K562 (cell line): Measurements from ENCODE around the gene LTO1. TPM values are rescaled to one million over a fixed set of nuclear protein-coding genes. Genes with fewer than 3 reads are reported as not detected.

Source experiments
- ATAC-seq: fragments of 200-7000 bp; cut with Tn5 transposase; 3 replicates; pipeline ENCODE4 v1.9.1; 2020; ENCODE audit warnings: moderate library complexity
- BruUV-seq: library from RNA; stranded (reverse); fragments of 400-500 nt; replicated peaks from 2 replicates; lab custom pipeline; 2021; lab: Mats Ljungman, UMichigan
- CTCF ChIA-PET: fragments of 300-600 bp; formaldehyde crosslinking; extraction: SDS; loops from one replicate; lab custom pipeline; 2021; ENCODE audit warnings: low intra/inter-chr PET ratio; lab: Yijun Ruan, JAX
- POLR2A ChIA-PET: fragments of 300-600, 350-650 bp; sonication (Branson Sonifier 250); formaldehyde crosslinking; extraction: SDS; loops from one replicate; lab custom pipeline; 2021; ENCODE audit warnings: antibody characterized with exemption, inconsistent platforms; lab: Yijun Ruan, JAX
- DNase-seq, 4 experiments: peaks; one replicate each; pipeline versions ENCODE4 v3.0.0 to v3.0.0-alpha.2; 2011 to 2018; ENCODE audit warnings: low spot score in 3 of 4, mixed read lengths in 3 of 4; ENCODE audit errors: extremely low read depth in 1 of 4
- FAIRE-seq: peaks from 2 replicates; lab custom pipeline; 2011; peaks lifted over from hg19 to GRCh38; lab: Jason Lieb, UNC
- H2AFZ ChIP-seq: 2 replicates; pipeline ENCODE4 v1.6.0; 2011; ENCODE audit warnings: low read depth, low read length, control low read depth, inconsistent platforms
- H3K27ac ChIP-seq: fragments of 200-600 bp; 3 replicates; pipeline ENCODE4 v1.8.0; 2011; ENCODE audit warnings: low read depth, mild to moderate bottlenecking, control low read depth, inconsistent platforms, low read length, moderate library complexity, mixed read lengths; ENCODE audit errors: extremely low read depth
- H3K27me3 ChIP-seq, 2 experiments: fragments of 300-600 bp in 1 of 2; 2 replicates in 1 of 2; 3 replicates in 1 of 2; pipeline versions ENCODE4 v1.6.0 to v1.8.0; 2011; ENCODE audit warnings: inconsistent platforms in 2 of 2, low read length in 2 of 2, mild to moderate bottlenecking in 1 of 2, mixed read lengths in 1 of 2, moderate library complexity in 1 of 2; ENCODE audit not compliant: control insufficient read depth in 2 of 2, insufficient read depth in 2 of 2
- H3K36me3 ChIP-seq: fragments of 300-600 bp; 3 replicates; pipeline ENCODE4 v1.8.0; 2011; ENCODE audit warnings: mild to moderate bottlenecking, low read length, inconsistent platforms; ENCODE audit not compliant: control insufficient read depth, insufficient read depth
- H3K4me1 ChIP-seq, 2 experiments: fragments of 200-600 bp in 1 of 2; replicated peaks in 1 of 2; 2 replicates in 1 of 2; 3 replicates in 1 of 2; pipeline versions ENCODE4 v1.5.1 to v1.8.0; 2011; ENCODE audit warnings: inconsistent platforms in 2 of 2, low read length in 2 of 2, mild to moderate bottlenecking in 1 of 2, mixed read lengths in 1 of 2, moderate library complexity in 1 of 2; ENCODE audit not compliant: control insufficient read depth in 2 of 2, insufficient read depth in 2 of 2
- H3K4me2 ChIP-seq: 2 replicates; pipeline ENCODE4 v1.6.1; 2011; ENCODE audit warnings: low read length, control low read depth, inconsistent platforms, mixed read lengths; ENCODE audit not compliant: insufficient read depth
- H3K4me3 ChIP-seq: fragments of 200-600 bp; sonication (generic), shearing (Covaris generic); 2 replicates; pipeline ENCODE4 v1.5.1; 2016; ENCODE audit warnings: control low read depth, inconsistent platforms
- H3K79me2 ChIP-seq: fragments of 200-600 bp; 3 replicates; pipeline ENCODE4 v1.8.0; 2011; ENCODE audit warnings: low read length, inconsistent platforms; ENCODE audit not compliant: control insufficient read depth, insufficient read depth
- H3K9ac ChIP-seq, 2 experiments: 2 replicates each; pipeline versions ENCODE4 v1.6.0 to v1.6.1; 2011; ENCODE audit warnings: low read depth in 2 of 2, low read length in 2 of 2, control low read depth in 1 of 2, inconsistent platforms in 1 of 2, mild to moderate bottlenecking in 1 of 2, mixed read lengths in 1 of 2; ENCODE audit not compliant: insufficient read depth in 1 of 2
- H3K9me1 ChIP-seq: one replicate; pipeline ENCODE4 v1.6.0; 2011; ENCODE audit warnings: inconsistent platforms, mild to moderate bottlenecking, low read length, moderate library complexity; ENCODE audit not compliant: control insufficient read depth, insufficient read depth
- H3K9me3 ChIP-seq: replicated peaks from 2 replicates; pipeline ENCODE4 v1.5.1; 2011; ENCODE audit warnings: low read depth, low read length, inconsistent platforms; ENCODE audit not compliant: control insufficient read depth, insufficient read depth
- H4K20me1 ChIP-seq: replicated peaks from 2 replicates; pipeline ENCODE4 v1.6.1; 2011; ENCODE audit warnings: low read length, inconsistent platforms, mixed read lengths; ENCODE audit not compliant: control insufficient read depth, insufficient read depth
- ATF7 ChIP-seq: fragments of 450-650 bp; IDR thresholded peaks from 2 replicates; pipeline ENCODE4 v1.7.1; 2014; ENCODE audit warnings: mild to moderate bottlenecking, moderate library complexity
- CSDE1 ChIP-seq, 2 experiments: fragments of 450-650 bp; IDR thresholded peaks; 2 replicates each; pipeline ENCODE4 v1.6.1; 2016; ENCODE audit warnings: mild to moderate bottlenecking in 1 of 2
- NFRKB ChIP-seq: fragments of 450-650 bp; IDR thresholded peaks from 2 replicates; pipeline ENCODE4 v1.6.1; 2016; ENCODE audit warnings: low read depth
- NR1H2 ChIP-seq: sonication (generic); formaldehyde crosslinking; IDR thresholded peaks from 2 replicates; pipeline ENCODE4 v1.4.0; 2020; ENCODE audit warnings: mild to moderate bottlenecking, missing genetic modification reagents
- NRF1 ChIP-seq, 2 experiments: fragments of 450-650 bp; IDR thresholded peaks in 1 of 2; conservative IDR thresholded peaks in 1 of 2; 2 replicates each; pipeline ENCODE4 v1.6.1; 2014; ENCODE audit warnings: mild to moderate bottlenecking in 2 of 2
- NUFIP1 ChIP-seq: fragments of 450-650 bp; IDR thresholded peaks from 2 replicates; pipeline ENCODE4 v1.6.1; 2018; ENCODE audit not compliant: partially characterized antibody
- POLR3G ChIP-seq: IDR thresholded peaks from 2 replicates; pipeline ENCODE4 v1.6.1; 2011; ENCODE audit not compliant: insufficient read length, insufficient replicate concordance; ENCODE audit errors: extremely low read depth
- PTBP1 ChIP-seq: fragments of 200-400 bp; formaldehyde crosslinking; IDR thresholded peaks from 2 replicates; pipeline ENCODE4 v1.6.1; 2017; ENCODE audit warnings: low read depth, low read length
- TAF7 ChIP-seq: fragments of 450-650 bp; IDR thresholded peaks from 2 replicates; pipeline ENCODE4 v1.6.1; 2016; ENCODE audit warnings: missing genetic modification characterization, missing compliant biosample characterization
- TCFL5 ChIP-seq: fragments of 250-450 bp; sonication (Bioruptor Pico); conservative IDR thresholded peaks from 2 replicates; pipeline ENCODE4 v1.6.1; 2021; ENCODE audit warnings: mild to moderate bottlenecking, moderate library complexity, matching md5 sums
- WGBS: fragments of 100-300 bp; shearing (Covaris generic); methylation state at CpG from one replicate; pipeline ENCODE4 v1.1.6; 2016; ENCODE audit warnings: low coverage, mixed read lengths; ENCODE audit not compliant: insufficient coverage; ENCODE audit errors: missing lambda C conversion rate; 5-methylcytosine and 5-hydroxymethylcytosine counted together
- in situ Hi-C: fragments of 300-500 bp; cut with MboI; formaldehyde crosslinking; loops from 4 replicates; pipeline ENCODE4 v1.15.0; 2018; ENCODE audit warnings: inconsistent platforms, mixed read lengths
- intact Hi-C: fragments of 100-400 bp; cut with micrococcal nuclease; formaldehyde crosslinking; loops from 2 replicates; pipeline ENCODE4 v1.14.2; 2022
- polyA plus RNA-seq, 8 experiments: library from polyadenylated mRNA; depleted of rRNA in 4 of 8; stranded (reverse) in 5 of 8; unstranded in 3 of 8; fragments of >200 nt; fragmentation: Nextera tagmentation in 2 of 8; fragmentation: Illumina TruSeq in 1 of 8; extraction: Ambion mirVana in 2 of 8; extraction: Trizol in 1 of 8; gene quantifications; 2 replicates each; pipeline versions ENCODE4 v1.2.1 to v1.2.3, GENCODE V29; 2011 to 2014; ENCODE audit warnings: inconsistent platforms in 1 of 8, missing spikeins in 1 of 8
- total RNA-seq, 7 experiments: library from RNA; depleted of rRNA in 6 of 7; stranded (reverse); fragments of >200 nt in 6 of 7; fragmentation: Illumina TruSeq in 2 of 7; extraction: Trizol in 2 of 7; gene quantifications; 2 replicates each; pipeline versions ENCODE4 v1.2.1 to v1.2.3, GENCODE V29; 2011 to 2021; ENCODE audit warnings: low replicate concordance in 1 of 7
- TF ChIP-seq, protein P1 (sequence below): fragments of 250-450 bp; sonication (Bioruptor Pico); IDR thresholded peaks from 2 replicates; pipeline ENCODE4 v1.4.0; 2020; ENCODE audit warnings: mild to moderate bottlenecking, moderate library complexity, borderline replicate concordance
- TF ChIP-seq, protein P2 (sequence below): sonication (generic); formaldehyde crosslinking; IDR thresholded peaks from 2 replicates; pipeline ENCODE4 v1.8.0; 2022; ENCODE audit warnings: mild to moderate bottlenecking, missing genetic modification reagents, borderline replicate concordance

Gene LTO1
- total and polyA plus RNA-seq, 9 of the 15 experiments (the other 6 are each of a cell fraction or from before 2014, with no cell fraction given) = 2.6 to 43.4 (median 19.1) TPM

DNA sequence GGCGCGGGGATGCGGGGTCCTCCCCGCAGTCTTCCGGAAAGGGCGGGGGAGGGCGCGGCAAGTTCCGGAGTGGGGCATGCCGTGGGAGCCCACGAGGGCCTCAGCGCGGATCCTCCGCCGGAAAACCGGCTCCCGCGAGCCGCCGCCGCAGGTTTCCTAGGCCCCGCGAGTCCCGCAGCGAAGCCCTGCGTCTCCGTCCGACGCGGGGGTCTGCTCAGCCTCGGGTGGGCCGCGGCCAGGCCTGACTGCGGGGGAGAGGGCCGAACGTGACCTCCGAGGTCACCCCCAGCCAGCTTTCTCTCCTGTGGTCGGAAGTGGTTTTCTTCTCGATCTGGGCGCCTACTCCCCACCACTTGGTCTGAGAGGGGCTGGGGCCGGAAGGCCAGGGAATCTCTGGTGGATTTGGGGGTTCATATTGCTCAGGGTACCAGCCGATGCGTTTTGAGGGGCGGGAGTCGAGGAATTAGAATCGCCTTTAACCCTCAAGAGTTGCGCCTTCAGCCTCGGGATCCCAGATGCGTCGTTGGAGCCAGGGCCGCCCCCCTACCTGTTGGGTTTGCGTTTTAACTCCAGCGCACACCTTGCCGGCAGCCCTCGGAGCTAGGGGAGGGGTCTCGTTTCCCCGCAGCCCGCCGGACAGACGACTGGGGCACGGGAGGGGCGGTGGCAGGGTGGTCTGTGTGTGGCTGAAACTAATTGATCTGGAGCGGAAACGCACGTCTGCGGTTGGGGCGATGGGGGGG, 37.8 kb downstream of the LTO1 start:
- no peak for FAIRE-seq
- TF ChIP-seq NR1H2 (CRISPR knock-in tag) (no peak), NFRKB (no peak), ATF7 (no peak), NRF1 (conservative IDR thresholded peaks at IDR 0.05 in 1 of 2, IDR thresholded peaks at IDR 0.05 in 1 of 2) (no peak), PTBP1 (no peak), TCFL5 (CRISPR knock-in tag) (no peak), CSDE1 (IDR thresholded peaks at IDR 0.05) (no peak), NUFIP1 (no peak), POLR3G (no peak), TAF7 (tag) (no peak)
- TF ChIP-seq, protein P1, sequence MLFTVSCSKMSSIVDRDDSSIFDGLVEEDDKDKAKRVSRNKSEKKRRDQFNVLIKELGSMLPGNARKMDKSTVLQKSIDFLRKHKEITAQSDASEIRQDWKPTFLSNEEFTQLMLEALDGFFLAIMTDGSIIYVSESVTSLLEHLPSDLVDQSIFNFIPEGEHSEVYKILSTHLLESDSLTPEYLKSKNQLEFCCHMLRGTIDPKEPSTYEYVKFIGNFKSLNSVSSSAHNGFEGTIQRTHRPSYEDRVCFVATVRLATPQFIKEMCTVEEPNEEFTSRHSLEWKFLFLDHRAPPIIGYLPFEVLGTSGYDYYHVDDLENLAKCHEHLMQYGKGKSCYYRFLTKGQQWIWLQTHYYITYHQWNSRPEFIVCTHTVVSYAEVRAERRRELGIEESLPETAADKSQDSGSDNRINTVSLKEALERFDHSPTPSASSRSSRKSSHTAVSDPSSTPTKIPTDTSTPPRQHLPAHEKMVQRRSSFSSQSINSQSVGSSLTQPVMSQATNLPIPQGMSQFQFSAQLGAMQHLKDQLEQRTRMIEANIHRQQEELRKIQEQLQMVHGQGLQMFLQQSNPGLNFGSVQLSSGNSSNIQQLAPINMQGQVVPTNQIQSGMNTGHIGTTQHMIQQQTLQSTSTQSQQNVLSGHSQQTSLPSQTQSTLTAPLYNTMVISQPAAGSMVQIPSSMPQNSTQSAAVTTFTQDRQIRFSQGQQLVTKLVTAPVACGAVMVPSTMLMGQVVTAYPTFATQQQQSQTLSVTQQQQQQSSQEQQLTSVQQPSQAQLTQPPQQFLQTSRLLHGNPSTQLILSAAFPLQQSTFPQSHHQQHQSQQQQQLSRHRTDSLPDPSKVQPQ (CRISPR knock-in tag) = no peak
- TF ChIP-seq, protein P2, sequence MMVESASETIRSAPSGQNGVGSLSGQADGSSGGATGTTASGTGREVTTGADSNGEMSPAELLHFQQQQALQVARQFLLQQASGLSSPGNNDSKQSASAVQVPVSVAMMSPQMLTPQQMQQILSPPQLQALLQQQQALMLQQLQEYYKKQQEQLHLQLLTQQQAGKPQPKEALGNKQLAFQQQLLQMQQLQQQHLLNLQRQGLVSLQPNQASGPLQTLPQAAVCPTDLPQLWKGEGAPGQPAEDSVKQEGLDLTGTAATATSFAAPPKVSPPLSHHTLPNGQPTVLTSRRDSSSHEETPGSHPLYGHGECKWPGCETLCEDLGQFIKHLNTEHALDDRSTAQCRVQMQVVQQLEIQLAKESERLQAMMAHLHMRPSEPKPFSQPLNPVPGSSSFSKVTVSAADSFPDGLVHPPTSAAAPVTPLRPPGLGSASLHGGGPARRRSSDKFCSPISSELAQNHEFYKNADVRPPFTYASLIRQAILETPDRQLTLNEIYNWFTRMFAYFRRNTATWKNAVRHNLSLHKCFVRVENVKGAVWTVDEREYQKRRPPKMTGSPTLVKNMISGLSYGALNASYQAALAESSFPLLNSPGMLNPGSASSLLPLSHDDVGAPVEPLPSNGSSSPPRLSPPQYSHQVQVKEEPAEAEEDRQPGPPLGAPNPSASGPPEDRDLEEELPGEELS (CRISPR knock-in tag) = no peak
- TF ChIP-seq, all 486 proteins: peak for 0
- Histone ChIP-seq H3K9me1 (no peaks in the 10 kb centered on the region), H3K4me2 (no peak overlapping the region), H3K9me3 (no peaks in the 10 kb centered on the region), H2AFZ (no peak overlapping the region), H3K27ac (no peak overlapping the region), H4K20me1 (no peaks in the 10 kb centered on the region; the same call in 1 of the 2 replicates), H3K9ac (no peak overlapping the region), H3K27me3 (peaks cover 16 to 24% of the 10 kb centered on the region in 2 experiments), H3K79me2 (peaks cover 4% of the 10 kb centered on the region; the same call in 1 of the 3 replicates), H3K36me3 (no peaks in the 10 kb centered on the region), H3K4me1 (peaks cover 4 to 40% of the 10 kb centered on the region in 2 experiments; a peak in 3 of 5 replicates), H3K4me3 (no peak overlapping the region)
- no TSS peak for BruUV-seq
- in situ Hi-C loops = no loop called here
- whole genome bisulfite sequencing = 92% methylated on average over 28 of the region's 67 CpGs
- DNase-seq (no peak), ATAC-seq (no peak)
- CTCF ChIA-PET = no interaction called here
- POLR2A ChIA-PET = no interaction called here
- intact Hi-C loops = no loop called here
